Stimulated activated CD8-positive, alpha-beta memory T cell treated with anti-CD3 and anti-CD28 coated beads, Interleukin-7, amount 100 ng/mL, for 24 hours (primary cell): ENCODE measurements around the gene MRPS14.
"Not testable (repeated sequence)": the region's sequence is repeated elsewhere in the genome, so short reads cannot be mapped to it uniquely, and the experiment has no call there.

Experiments used
- DNase-seq: peaks from one replicate; pipeline ENCODE4 v3.0.0-alpha.2; 2020; ENCODE audit warnings: low read depth

Gene MRPS14

GRCh38 chr1:175023043-175023921, at the start of gene MRPS14:
Gene MRPS14, minus strand, starts transcription at chr1:175023425. Its CDS starts 17 bp downstream, at chr1:175023408.
- peak; percentile 98 for DNase-seq

- no peak for DNase-seq
These were observed 49.1 kb upstream of the MRPS14 start for GRCh38 chr1:175072099-175072951.

GRCh38 chr1:175071276-175071943, 48.2 kb upstream of the MRPS14 start:
- no peak for DNase-seq

GRCh38 chr1:175070818-175071217, 47.6 kb upstream of the MRPS14 start:
- no peak for DNase-seq

GRCh38 chr1:175067362-175068106, 44.3 kb upstream of the MRPS14 start, which contains the start of gene TNN:
Gene TNN, plus strand, starts transcription at chr1:175067833. Its CDS starts 9,586 bp downstream, at chr1:175077419.
- no peak for DNase-seq

- DNase-seq = no peak
These were observed 39.6 kb upstream of the MRPS14 start for GRCh38 chr1:175062858-175063257.

- DNase-seq = no peak
These were observed 39.1 kb upstream of the MRPS14 start for GRCh38 chr1:175062339-175062738.

- no peak for DNase-seq
These were observed 31.5 kb upstream of the MRPS14 start for GRCh38 chr1:175054736-175055135.

GRCh38 chr1:175050992-175051391, 27.8 kb upstream of the MRPS14 start:
- DNase-seq = no peak

- no peak for DNase-seq
These were observed 22.3 kb upstream of the MRPS14 start for GRCh38 chr1:175045519-175045918.

GRCh38 chr1:175045097-175045496, 21.9 kb upstream of the MRPS14 start:
- DNase-seq = no peak

GRCh38 chr1:175044591-175044990, 21.4 kb upstream of the MRPS14 start:
- not testable (repeated sequence) for DNase-seq

- no peak for DNase-seq
These were observed 20.6 kb upstream of the MRPS14 start for GRCh38 chr1:175043824-175044223.

GRCh38 chr1:175042650-175043049, 19.4 kb upstream of the MRPS14 start:
- no peak for DNase-seq

GRCh38 chr1:175040324-175040879, 17.2 kb upstream of the MRPS14 start:
- DNase-seq = no peak

GRCh38 chr1:175037416-175037815, 14.2 kb upstream of the MRPS14 start:
- DNase-seq = no peak

- DNase-seq = no peak
These were observed 13.3 kb upstream of the MRPS14 start for GRCh38 chr1:175036476-175036875.

GRCh38 chr1:175035865-175036264, 12.6 kb upstream of the MRPS14 start:
- no peak for DNase-seq

GRCh38 chr1:175034775-175035174, 11.6 kb upstream of the MRPS14 start:
- DNase-seq = no peak

- DNase-seq = no peak
These were observed 10.7 kb upstream of the MRPS14 start for GRCh38 chr1:175033953-175034352.

- DNase-seq = no peak
These were observed 1.5 kb upstream of the MRPS14 start for GRCh38 chr1:175024773-175025172.
